ENCODE data around the gene RAB26.
"Not testable (repeated sequence)": the region's sequence is repeated elsewhere in the genome, so short reads cannot be mapped to it uniquely, and the experiment has no call there.

DNA sequence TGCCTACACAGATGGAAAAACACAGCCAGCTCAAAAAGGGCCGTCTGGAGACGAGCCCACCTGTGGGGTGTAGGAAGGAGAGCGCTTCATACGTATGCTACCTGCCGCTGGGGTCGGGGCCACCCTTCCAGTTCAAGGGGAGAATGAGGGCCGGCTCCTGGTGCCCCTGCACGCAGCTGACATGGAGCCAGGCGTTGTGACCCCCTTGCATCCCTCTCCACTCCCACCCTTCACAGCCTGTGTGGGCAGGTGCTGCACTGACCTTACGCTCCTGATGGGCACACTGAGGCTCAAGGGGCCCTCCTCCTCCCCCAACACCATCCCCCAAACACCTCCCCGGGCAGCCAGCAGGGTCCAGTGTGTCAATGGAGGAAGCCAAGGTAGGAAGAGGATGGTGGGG is 22.8 kb upstream of the RAB26 start:
- TF ChIP-seq TRIM28 (IDR thresholded peaks at IDR 0.05; ENCODE audit: borderline replicate concordance, low read length); KLF10 (tag by site-specific recombination; IDR thresholded peaks at IDR 0.05); ZNF133 (tag by site-specific recombination; IDR thresholded peaks at IDR 0.05): not testable (repeated sequence)
- TF ChIP-seq, protein P1, sequence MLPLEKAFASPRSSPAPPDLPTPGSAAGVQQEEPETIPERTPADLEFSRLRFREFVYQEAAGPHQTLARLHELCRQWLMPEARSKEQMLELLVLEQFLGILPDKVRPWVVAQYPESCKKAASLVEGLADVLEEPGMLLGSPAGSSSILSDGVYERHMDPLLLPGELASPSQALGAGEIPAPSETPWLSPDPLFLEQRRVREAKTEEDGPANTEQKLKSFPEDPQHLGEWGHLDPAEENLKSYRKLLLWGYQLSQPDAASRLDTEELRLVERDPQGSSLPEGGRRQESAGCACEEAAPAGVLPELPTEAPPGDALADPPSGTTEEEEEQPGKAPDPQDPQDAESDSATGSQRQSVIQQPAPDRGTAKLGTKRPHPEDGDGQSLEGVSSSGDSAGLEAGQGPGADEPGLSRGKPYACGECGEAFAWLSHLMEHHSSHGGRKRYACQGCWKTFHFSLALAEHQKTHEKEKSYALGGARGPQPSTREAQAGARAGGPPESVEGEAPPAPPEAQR (tag by site-specific recombination; IDR thresholded peaks at IDR 0.05) = not testable (repeated sequence)
- TF ChIP-seq, protein P2, sequence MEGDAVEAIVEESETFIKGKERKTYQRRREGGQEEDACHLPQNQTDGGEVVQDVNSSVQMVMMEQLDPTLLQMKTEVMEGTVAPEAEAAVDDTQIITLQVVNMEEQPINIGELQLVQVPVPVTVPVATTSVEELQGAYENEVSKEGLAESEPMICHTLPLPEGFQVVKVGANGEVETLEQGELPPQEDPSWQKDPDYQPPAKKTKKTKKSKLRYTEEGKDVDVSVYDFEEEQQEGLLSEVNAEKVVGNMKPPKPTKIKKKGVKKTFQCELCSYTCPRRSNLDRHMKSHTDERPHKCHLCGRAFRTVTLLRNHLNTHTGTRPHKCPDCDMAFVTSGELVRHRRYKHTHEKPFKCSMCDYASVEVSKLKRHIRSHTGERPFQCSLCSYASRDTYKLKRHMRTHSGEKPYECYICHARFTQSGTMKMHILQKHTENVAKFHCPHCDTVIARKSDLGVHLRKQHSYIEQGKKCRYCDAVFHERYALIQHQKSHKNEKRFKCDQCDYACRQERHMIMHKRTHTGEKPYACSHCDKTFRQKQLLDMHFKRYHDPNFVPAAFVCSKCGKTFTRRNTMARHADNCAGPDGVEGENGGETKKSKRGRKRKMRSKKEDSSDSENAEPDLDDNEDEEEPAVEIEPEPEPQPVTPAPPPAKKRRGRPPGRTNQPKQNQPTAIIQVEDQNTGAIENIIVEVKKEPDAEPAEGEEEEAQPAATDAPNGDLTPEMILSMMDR (tag by site-specific recombination; IDR thresholded peaks at IDR 0.05) = not testable (repeated sequence)

All from HEK293 (cell line).